ENCODE measurements around the gene SELENOF. TPM values are rescaled to one million over a fixed set of nuclear protein-coding genes. Genes with fewer than 3 reads are reported as not detected.
A peak's percentile ranks its signal among the peaks of the same experiment; 100 is the strongest.

The SELENOF gene
- total and polyA plus RNA-seq, 2 of the 13 experiments (the other 11 are each of a cell fraction or from before 2014, with no cell fraction given) = 133 to 163 TPM

- ATAC-seq (no peak), FAIRE-seq (no peak), DNase-seq (ENCODE audit: low spot score) (no peak)
- Histone ChIP-seq H3K27me3 (ENCODE audit: control insufficient read depth in 1 of 2, insufficient read depth in 2 of 2, low read length in 2 of 2) (no peaks in the 10 kb centered on the region), H3K4me3 (replicated peaks in 1 of 3; ENCODE audit: insufficient read depth in 1 of 3, low read depth in 2 of 3, low read length in 3 of 3) (no peak overlapping the region), H3K4me1 (ENCODE audit: insufficient read depth, low read length) (no peaks in the 10 kb centered on the region), H2AFZ (ENCODE audit: low read length) (no peak overlapping the region), H3K9me3 (ENCODE audit: low read length) (no peaks in the 10 kb centered on the region), H3K36me3 (replicated peaks in 1 of 2; ENCODE audit: control insufficient read depth in 1 of 2, insufficient read depth in 2 of 2, low read length in 2 of 2) (peaks cover 2 to 16% of the 10 kb centered on the region in 2 experiments; a peak in 4 of 5 replicates), H3K9ac (ENCODE audit: insufficient read depth, low read depth, low read length) (no peak overlapping the region), H3K79me2 (ENCODE audit: insufficient read depth, low read length) (no peaks in the 10 kb centered on the region), H3K4me2 (ENCODE audit: low read depth, low read length) (no peak overlapping the region), H4K20me1 (ENCODE audit: insufficient read depth, low read length) (no peaks in the 10 kb centered on the region), H3K27ac (ENCODE audit: extremely low read length, insufficient read depth, low read length) (no peak overlapping the region)
- ChIA-PET CTCF (ENCODE audit: low intra/inter-chr PET ratio, low total read pairs) (no interaction called here), POLR2A (no interaction called here)
- BruUV-seq (replicated peaks) = no TSS peak
- intact Hi-C loops (cut with micrococcal nuclease; ENCODE audit: unreplicated experiment) = no loop called here
- in situ Hi-C loops (cut with HindIII; ENCODE audit: extremely low pct_ligation_motif_present, low pct_unique_long_range_greater_than_20kb) = no loop called here
- TF ChIP-seq ZNF121 (CRISPR knock-in tag; IDR thresholded peaks at IDR 0.05) (0 out of 2 replicates have a peak, but pooled peaks have one; percentile 18), ZBTB20 (CRISPR knock-in tag; IDR thresholded peaks at IDR 0.05; ENCODE audit: borderline replicate concordance, low read depth) (no peak)
- WGBS (ENCODE audit: low lambda C conversion rate) = 98% methylated on average over 5 of the region's 5 CpGs
Observed at GRCh38 chr1:86888327-86888726, 25.6 kb downstream of the SELENOF start.

DNA sequence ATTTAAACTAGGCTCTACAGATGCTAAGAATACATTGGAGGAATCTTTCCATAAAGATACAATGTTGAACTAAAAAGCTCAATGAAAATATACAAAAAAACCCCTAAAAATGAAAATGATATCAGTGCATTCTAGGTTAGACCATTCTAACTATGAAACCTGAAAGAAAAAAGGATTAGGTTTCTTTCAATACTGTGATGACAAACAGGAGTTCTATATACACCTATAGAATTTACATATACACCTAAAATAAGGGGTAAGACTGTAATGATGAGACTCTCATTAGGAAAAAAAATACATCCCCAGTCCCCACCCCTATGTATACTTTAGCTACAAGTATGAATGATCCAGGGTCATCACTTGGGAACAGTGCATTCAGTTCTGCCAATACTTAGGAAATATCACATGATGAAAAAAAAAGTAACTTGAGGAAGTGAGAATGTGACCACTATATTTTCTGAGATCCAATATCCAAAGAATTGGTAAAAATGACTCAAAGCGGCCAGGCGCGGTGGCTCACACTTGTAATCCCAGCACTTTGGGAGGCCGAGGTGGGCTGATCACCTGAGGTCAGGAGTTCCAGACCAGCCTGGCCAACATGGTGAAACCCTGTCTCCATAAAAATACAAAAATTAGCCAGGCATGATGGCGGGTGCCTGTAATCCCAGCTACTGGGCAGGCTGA lies 26.3 kb downstream of the SELENOF start:
- H3K4me1 ChIP-seq (ENCODE audit: insufficient read depth, low read length) = no peaks in the 10 kb centered on the region
- H4K20me1 ChIP-seq (ENCODE audit: insufficient read depth, low read length) = no peaks in the 10 kb centered on the region
- no peaks in the 10 kb centered on the region for H3K27me3 ChIP-seq (ENCODE audit: control insufficient read depth in 1 of 2, insufficient read depth in 2 of 2, low read length in 2 of 2)
- FAIRE-seq (no peak), ATAC-seq (no peak), DNase-seq (ENCODE audit: low spot score) (no peak)
- peaks cover under 1% of the 10 kb centered on the region for H3K79me2 ChIP-seq (ENCODE audit: insufficient read depth, low read length)
- in situ Hi-C loops (cut with HindIII; ENCODE audit: extremely low pct_ligation_motif_present, low pct_unique_long_range_greater_than_20kb) (no loop called here), intact Hi-C loops (cut with micrococcal nuclease; ENCODE audit: unreplicated experiment) (no loop called here)
- no peaks in the 10 kb centered on the region for H3K9me3 ChIP-seq (ENCODE audit: low read length)
- no peak overlapping the region for H2AFZ ChIP-seq (ENCODE audit: low read length)
- POLR2A ChIA-PET = no interaction called here
- BruUV-seq (replicated peaks) = no TSS peak
- WGBS (ENCODE audit: low lambda C conversion rate) = 100% methylated on average over 5 of the region's 5 CpGs
- H3K27ac ChIP-seq (ENCODE audit: extremely low read length, insufficient read depth, low read length) = no peak overlapping the region
- peaks cover 2 to 10% of the 10 kb centered on the region in 2 experiments; a peak in 4 of 5 replicates for H3K36me3 ChIP-seq (replicated peaks in 1 of 2; ENCODE audit: control insufficient read depth in 1 of 2, insufficient read depth in 2 of 2, low read length in 2 of 2)
- CTCF ChIA-PET (ENCODE audit: low intra/inter-chr PET ratio, low total read pairs) = no interaction called here
- no peak overlapping the region for H3K4me2 ChIP-seq (ENCODE audit: low read depth, low read length)
- no peak overlapping the region for H3K9ac ChIP-seq (ENCODE audit: insufficient read depth, low read depth, low read length)
- H3K4me3 ChIP-seq (replicated peaks in 1 of 3; ENCODE audit: insufficient read depth in 1 of 3, low read depth in 2 of 3, low read length in 3 of 3) = no peak overlapping the region
- no peak for TF ChIP-seq ADNP (CRISPR knock-in tag; IDR thresholded peaks at IDR 0.05)
- no peak for TF ChIP-seq MAX (IDR thresholded peaks at IDR 0.05)
- TF ChIP-seq TFAP4 (IDR thresholded peaks at IDR 0.05; ENCODE audit: borderline replicate concordance, low read depth) = no peak
- TF ChIP-seq, protein P1, sequence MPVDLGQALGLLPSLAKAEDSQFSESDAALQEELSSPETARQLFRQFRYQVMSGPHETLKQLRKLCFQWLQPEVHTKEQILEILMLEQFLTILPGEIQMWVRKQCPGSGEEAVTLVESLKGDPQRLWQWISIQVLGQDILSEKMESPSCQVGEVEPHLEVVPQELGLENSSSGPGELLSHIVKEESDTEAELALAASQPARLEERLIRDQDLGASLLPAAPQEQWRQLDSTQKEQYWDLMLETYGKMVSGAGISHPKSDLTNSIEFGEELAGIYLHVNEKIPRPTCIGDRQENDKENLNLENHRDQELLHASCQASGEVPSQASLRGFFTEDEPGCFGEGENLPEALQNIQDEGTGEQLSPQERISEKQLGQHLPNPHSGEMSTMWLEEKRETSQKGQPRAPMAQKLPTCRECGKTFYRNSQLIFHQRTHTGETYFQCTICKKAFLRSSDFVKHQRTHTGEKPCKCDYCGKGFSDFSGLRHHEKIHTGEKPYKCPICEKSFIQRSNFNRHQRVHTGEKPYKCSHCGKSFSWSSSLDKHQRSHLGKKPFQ (CRISPR knock-in tag; IDR thresholded peaks at IDR 0.05; ENCODE audit: insufficient replicate concordance) = no peak
- TF ChIP-seq ZNF282 (IDR thresholded peaks at IDR 0.05; ENCODE audit: partially characterized antibody) = no peak
- TF ChIP-seq ZZZ3 (CRISPR knock-in tag; IDR thresholded peaks at IDR 0.05; ENCODE audit: borderline replicate concordance) = no peak
- TF ChIP-seq ZNF576 (CRISPR knock-in tag; IDR thresholded peaks at IDR 0.05) = no peak
- TF ChIP-seq IRF2 (CRISPR knock-in tag; IDR thresholded peaks at IDR 0.05) = no peak
- TF ChIP-seq, protein P2, sequence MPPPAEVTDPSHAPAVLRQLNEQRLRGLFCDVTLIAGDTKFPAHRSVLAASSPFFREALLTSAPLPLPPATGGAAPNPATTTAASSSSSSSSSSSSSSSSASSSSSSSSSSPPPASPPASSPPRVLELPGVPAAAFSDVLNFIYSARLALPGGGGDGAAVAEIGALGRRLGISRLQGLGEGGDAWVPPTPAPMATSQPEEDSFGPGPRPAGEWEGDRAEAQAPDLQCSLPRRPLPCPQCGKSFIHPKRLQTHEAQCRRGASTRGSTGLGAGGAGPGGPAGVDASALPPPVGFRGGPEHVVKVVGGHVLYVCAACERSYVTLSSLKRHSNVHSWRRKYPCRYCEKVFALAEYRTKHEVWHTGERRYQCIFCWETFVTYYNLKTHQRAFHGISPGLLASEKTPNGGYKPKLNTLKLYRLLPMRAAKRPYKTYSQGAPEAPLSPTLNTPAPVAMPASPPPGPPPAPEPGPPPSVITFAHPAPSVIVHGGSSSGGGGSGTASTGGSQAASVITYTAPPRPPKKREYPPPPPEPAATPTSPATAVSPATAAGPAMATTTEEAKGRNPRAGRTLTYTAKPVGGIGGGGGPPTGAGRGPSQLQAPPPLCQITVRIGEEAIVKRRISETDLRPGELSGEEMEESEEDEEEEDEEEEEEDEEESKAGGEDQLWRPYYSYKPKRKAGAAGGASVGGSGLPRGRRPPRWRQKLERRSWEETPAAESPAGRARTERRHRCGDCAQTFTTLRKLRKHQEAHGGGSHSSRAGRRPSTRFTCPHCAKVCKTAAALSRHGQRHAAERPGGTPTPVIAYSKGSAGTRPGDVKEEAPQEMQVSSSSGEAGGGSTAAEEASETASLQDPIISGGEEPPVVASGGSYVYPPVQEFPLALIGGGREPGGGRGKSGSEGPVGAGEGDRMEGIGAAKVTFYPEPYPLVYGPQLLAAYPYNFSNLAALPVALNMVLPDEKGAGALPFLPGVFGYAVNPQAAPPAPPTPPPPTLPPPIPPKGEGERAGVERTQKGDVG (CRISPR knock-in tag; IDR thresholded peaks at IDR 0.05; ENCODE audit: borderline replicate concordance) = no peak
- no peak for TF ChIP-seq ZNF672 (CRISPR knock-in tag; IDR thresholded peaks at IDR 0.05)
